Measurements from ENCODE around the gene ANKRD39.

- TF ChIP-seq, protein P1, sequence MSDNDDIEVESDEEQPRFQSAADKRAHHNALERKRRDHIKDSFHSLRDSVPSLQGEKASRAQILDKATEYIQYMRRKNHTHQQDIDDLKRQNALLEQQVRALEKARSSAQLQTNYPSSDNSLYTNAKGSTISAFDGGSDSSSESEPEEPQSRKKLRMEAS (IDR thresholded peaks at IDR 0.05): no peak
- no peak for TF ChIP-seq HDAC2 (IDR thresholded peaks at IDR 0.05; ENCODE audit: borderline replicate concordance in 1 of 2, low read depth in 2 of 2, low read length in 2 of 2)
- no peak for TF ChIP-seq BACH1 (IDR thresholded peaks at IDR 0.05; ENCODE audit: low read length)
- TF ChIP-seq POLR2AphosphoS5 (IDR thresholded peaks at IDR 0.05; ENCODE audit: low read depth, low read length): no peak; the same call in 1 of the 2 replicates
- TF ChIP-seq GTF2F1 (IDR thresholded peaks at IDR 0.05; ENCODE audit: borderline replicate concordance, low read depth, low read length): no peak
Observed at GRCh38 chr2:96838345-96839292, 19.2 kb downstream of the ANKRD39 start.

Measured in H1 (cell line).